Measurements from ENCODE around the gene PRKD1.

Gene PRKD1

DNA sequence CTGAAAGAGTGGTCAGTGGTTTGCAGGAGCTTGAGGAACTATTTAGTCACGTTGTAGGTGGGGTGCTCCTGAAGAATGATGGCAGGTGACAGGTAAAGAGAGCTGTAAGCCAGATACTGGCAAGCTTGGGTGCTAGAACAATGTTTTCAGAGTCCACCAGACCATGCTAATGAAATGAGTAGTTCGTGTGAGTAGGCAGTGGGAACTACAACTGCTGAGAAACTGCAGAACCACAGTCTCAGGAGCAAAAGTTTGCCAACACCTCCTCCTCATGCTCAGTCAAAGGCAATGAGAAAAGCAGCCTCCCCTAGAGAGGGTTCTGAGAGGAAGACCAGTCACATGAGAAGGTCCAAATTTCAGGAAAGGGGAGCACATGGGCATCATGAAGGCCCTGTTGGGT is 91.3 kb downstream of the PRKD1 start:
- no peak for DNase-seq (ENCODE audit: low read depth)

GRCh38 chr14:29832042-29832441 is 95.6 kb downstream of the PRKD1 start:
- DNase-seq (ENCODE audit: low read depth), result no peak

DNA sequence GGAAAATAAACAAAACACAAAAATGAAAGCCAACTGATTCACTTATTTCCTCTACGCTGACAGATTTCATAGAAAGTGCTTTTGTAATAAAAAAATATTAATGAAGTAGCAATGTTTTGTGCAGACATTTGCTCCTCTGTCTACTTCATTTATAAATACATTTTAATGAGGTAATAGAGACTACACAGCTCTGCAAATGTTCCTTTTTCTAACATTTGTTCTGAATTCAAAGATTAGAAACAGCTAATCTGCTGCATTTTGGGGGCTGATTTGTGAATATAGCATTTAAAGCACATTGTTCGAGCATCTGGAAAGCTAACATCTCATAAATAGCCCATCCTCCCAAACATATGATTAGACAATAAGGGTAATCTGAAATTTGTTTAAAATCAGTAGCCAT is 97.8 kb downstream of the PRKD1 start:
- no peak for DNase-seq (ENCODE audit: low read depth)

DNA sequence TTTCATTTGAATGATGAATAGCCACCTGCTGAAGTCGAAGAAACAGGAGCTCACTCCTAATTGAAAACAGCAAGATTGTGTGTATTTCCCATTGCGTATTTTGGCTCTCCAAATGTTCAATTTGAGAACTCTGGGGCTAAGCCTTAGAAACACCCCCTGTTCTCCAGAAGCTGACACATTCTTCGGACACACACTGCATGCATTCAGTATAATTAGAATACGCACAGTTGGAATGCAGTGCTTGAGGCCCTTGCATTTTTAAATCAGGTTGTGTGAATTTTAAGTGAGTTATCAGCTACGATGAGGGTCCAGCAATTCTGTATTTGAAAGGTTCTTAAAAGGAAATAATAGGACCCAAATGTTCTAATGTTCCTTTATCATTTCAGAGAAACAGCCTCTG is 103.8 kb downstream of the PRKD1 start:
- no peak for DNase-seq (ENCODE audit: low read depth)

DNA sequence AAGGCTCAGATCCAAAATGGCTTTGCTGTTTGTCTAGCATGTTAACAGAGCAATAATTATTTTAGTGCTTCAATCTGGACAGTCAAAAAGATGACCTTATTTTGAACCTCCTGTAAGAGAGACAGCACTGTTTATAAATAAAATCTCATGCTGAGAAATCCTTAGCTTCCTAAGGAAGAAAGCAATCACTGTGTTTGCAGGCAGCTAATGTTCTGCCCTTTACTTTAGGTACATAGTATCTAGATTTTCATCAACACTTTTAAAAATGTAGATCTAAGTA is 105.3 kb downstream of the PRKD1 start:
- no peak for DNase-seq (ENCODE audit: low read depth)

GRCh38 chr14:29821661-29822429 is 105.8 kb downstream of the PRKD1 start:
- no peak for DNase-seq (ENCODE audit: low read depth)

- no peak for DNase-seq (ENCODE audit: low read depth)
Observed at GRCh38 chr14:29821242-29821641, 106.4 kb downstream of the PRKD1 start.

DNA sequence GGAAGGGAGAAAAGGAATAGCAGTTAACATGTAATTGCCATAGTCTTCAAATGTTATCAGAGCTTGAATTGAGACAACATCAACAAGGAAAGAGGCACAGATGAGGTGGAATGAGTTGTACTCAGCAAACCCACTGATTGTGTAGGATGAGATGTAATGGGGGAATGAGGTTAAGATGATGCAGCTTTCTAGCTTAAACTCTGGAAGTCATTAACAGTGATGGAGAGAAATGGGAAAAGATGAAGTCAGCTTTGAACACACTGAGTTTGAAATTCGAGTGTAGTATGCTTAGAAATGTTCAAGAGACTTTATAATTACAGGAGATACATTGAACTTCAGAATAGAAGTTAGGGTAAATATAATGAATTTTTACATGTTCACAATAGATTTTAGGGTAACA is 106.9 kb downstream of the PRKD1 start:
- no peak for DNase-seq (ENCODE audit: low read depth)

DNA sequence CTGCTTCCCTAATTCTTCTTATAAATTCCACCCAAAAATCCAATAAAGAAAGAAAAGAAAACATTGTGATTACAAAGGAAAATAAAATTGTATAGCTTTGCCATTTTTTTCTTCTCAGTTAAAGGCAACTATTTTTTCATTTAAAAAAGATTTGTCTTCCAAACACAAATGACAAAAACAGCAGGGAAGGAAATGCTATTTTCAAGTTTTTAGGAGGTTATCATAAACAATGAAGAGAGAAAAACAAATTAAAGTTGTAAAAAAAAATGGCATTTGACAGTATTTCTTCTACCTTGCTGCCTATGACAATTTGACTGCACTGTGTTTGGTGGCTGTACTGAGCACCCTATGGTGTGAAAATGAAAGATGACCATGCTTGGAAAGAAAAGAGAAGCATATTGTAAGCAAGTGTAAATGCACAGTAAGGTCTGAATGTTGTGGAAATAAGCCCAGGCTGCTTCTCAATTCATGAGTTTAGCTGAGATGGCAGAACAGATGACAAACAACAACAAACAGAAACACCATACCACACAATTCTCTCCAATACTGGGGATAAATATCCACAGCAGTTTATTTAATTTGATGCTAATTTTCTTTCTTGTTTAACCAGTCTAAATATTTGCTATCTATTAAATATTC is 109.8 kb downstream of the PRKD1 start:
- no peak for DNase-seq (ENCODE audit: low read depth)

DNA sequence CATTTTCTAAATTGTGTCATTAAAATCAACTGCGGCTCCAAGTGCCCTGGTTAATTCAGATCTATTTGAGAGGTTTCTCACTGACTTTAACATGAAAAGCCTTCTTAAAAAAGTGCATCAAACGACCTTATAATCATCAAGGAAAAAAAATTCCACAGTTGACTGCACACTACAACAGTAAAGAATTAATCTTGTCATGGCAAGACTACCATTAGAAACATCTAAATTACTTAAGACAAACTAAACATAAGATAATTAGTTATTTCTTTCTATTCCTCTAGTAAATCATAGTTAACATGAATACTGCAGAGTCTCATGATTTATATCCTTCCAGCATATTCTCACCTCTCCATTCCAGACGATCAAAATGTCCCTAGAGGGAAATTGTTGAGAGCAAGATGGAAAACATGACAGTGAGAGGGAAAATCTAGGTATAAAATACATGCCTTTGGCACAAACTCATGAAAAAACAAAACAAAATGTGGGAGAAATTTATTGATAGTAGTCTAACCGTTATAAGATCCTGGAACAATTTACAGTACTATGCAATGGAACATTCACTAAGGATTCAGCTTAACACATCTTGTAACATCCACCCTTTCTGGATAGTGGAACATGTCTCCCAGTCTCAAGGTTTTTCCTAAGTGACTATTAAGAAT is 112.5 kb downstream of the PRKD1 start:
- DNase-seq (ENCODE audit: low read depth), result no peak

- no peak for DNase-seq (ENCODE audit: low read depth)
Observed at GRCh38 chr14:29814156-29815015, 113.3 kb downstream of the PRKD1 start.

GRCh38 chr14:29810682-29811081 is 117.0 kb downstream of the PRKD1 start:
- no peak for DNase-seq (ENCODE audit: low read depth)

GRCh38 chr14:29810064-29810463 is 117.6 kb downstream of the PRKD1 start:
- DNase-seq (ENCODE audit: low read depth), result no peak

DNA sequence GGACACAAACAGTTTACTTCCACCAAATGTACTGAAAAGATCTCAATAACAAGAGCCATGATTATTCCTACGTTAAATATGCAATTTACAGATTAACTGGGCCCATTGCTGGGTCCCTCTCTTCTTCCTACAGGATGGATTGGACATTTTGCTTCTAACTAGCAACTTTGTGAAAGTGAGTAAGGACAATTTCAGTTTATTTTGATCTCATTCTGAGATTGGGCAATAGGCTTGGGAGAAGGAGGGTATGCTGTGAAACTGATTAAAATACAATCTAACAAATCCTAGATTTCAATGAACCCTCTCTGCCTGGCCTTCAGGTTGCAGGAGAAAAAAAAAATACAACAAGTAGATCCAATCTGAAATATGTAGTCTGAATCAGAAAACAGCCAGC is 121.5 kb downstream of the PRKD1 start:
- DNase-seq (ENCODE audit: low read depth), result no peak

DNA sequence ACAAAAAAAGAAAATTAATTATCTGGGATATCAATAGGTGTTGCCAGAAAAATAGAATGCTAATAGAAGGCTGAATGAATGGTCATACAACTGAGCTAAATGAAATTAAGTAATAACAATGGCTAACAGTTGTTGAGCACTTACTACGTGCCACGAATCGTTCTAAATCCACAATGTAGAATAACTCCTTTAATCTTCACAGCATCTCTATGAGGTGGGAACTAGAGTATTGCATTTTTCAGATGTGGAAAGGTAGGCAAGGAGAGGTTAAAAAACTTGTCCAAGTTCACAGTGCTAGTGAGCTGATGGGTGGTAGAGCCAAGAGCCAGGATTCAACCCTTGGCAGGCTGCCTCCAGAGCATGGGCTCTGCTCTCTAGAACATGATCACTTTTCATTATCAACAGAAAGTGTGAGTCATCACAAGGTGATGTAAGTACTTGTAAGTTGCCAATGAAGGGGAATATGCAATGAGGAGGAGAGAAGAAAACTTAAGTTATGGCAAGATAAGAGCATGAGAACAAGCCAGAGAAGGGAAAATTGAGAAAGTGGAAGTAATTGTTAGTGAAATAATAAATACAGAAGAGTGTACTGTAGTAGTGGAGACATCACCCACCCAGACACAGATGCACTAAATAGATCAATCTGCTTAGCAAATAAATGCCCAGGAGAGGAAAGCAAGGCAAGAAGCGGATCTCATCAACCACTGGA is 122.1 kb downstream of the PRKD1 start:
- DNase-seq (ENCODE audit: low read depth), result peak; percentile 67

GRCh38 chr14:29804481-29805266 is 123.0 kb downstream of the PRKD1 start:
- DNase-seq (ENCODE audit: low read depth), result no peak

DNA sequence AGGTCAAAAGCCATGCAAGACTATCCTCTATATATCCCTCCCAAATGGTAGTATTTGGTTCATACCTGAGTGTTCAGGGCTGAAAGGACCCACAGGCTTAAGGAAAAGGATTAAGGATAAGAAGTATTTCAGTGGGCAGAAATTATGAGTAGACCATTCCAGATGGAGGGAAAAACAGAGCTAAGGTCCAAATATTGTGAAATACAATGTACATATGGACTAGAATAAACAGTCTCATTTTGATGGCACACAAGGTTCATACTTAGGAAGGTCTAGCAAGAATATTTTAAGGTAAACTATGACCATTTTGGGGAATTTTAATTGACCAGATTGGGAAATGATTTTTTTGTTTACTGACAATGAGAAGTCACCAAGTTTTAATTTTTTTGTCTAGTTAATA is 124.6 kb downstream of the PRKD1 start:
- no peak for DNase-seq (ENCODE audit: low read depth)

DNA sequence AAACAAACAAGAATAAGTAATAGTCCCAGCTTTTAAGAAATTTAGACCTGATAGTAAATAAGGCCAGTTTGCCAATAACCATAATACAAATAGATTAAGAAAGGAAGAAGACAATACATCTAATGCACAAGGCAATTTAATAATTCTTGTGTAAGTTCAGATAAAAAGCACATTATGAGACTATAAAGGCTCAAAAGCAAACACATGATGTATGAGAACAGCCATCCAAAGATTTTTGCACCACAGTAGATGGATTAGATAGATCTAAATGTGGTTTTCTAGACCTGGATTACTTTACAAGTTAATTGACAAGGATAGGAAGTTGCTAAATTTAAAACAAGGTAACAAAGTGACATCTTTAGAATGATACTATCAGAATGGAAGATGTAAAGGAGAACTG is 125.4 kb downstream of the PRKD1 start:
- no peak for DNase-seq (ENCODE audit: low read depth)

DNA sequence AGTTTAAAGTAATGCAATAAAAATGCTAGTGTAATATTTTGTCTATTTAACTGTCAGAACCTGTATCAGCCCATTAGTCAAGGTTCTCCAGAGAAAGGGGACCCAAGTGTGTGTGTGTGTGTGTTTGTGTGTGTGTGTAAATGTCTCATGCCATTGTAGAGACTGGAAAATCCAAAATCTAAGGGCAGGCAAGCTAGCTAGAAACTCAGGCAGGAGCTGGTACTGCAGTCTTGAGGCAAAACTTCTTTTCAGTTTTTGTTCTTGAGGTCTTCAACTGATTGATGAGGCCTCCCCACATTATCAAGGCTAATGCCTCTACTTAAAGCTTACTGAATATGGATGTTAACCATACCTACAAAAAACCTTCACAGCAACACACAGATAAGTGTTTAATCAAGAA is 126.7 kb downstream of the PRKD1 start:
- DNase-seq (ENCODE audit: low read depth), result peak; percentile 13

DNA sequence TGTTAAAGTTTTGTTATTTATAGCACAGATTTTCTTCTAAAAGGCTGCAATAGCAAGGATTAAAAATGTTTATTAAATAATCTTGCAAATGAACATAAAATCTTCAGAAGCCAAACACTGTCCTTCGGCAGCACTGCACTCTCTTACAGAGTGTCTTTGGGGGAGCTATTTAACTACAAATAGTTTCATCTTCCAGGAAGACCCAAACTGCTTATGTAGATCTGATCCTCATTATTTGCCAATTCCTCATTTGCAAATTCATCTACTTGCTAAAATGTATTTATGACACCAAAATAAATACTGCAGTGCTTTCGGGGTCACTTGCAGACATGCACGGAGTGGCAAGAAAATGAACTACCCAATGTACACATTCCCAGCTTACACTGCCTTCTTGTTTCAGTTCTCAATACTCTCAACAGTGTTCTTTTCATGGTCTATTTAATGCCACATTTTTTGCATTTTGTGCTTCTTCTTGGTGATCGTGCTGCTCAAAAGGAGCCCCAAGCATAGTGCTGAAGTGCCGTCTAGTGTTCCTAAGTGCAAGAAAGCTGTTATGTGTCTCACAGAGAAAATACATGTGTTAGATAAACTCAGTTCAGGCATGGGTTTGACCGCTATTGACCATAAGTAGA is 128.1 kb downstream of the PRKD1 start:
- no peak for DNase-seq (ENCODE audit: low read depth)

- no peak for DNase-seq (ENCODE audit: low read depth)
Observed at GRCh38 chr14:29798811-29799210, 128.8 kb downstream of the PRKD1 start.
